Lower leg skin (tissue), 4 donors: ENCODE results near the gene UGT1A1. TPM values are rescaled to one million over a fixed set of nuclear protein-coding genes. Genes with fewer than 3 reads are reported as not detected.

Experiments
- DNase-seq, 2 donors: peaks; one replicate each; pipeline ENCODE4 v3.0.0-alpha.2; 2019; ENCODE audit warnings: low spot score in 2 of 2
- H3K4me3 ChIP-seq: fragments of 200-600 bp; sonication (generic); 2 replicates; pipeline ENCODE4 v1.5.1; 2017; ENCODE audit warnings: mild to moderate bottlenecking, low read depth; ENCODE audit not compliant: poor library complexity, severe bottlenecking
- CTCF ChIP-seq, 3 donors: fragments of 450-650 bp; IDR thresholded peaks; one replicate each; pipeline ENCODE4 v1.5.1; 2016; ENCODE audit warnings: antibody characterized with exemption in 3 of 3, mild to moderate bottlenecking in 3 of 3, moderate library complexity in 2 of 3
- POLR2A ChIP-seq, 2 donors: fragments of 450-650 bp; IDR thresholded peaks; one replicate each; pipeline ENCODE4 v1.6.1; 2016 to 2017; ENCODE audit warnings: antibody characterized with exemption in 2 of 2, mild to moderate bottlenecking in 1 of 2, moderate library complexity in 1 of 2
- whole genome bisulfite sequencing, 2 donors: methylation state at CpG; one replicate each; pipeline ENCODE4 v1.1.5; 2018; 5-methylcytosine and 5-hydroxymethylcytosine counted together
- intact Hi-C: fragments of 100-400 bp; cut with DNase I; formaldehyde crosslinking; loops from one replicate; pipeline ENCODE4 v1.15.0; 2023; ENCODE audit warnings: low total_unique reads
- total RNA-seq, 4 donors: library from RNA; depleted of rRNA; stranded (reverse); fragments of >200 nt; gene quantifications; one replicate each; pipeline ENCODE4 v1.1.0, GENCODE V29; 2016

UGT1A1 gene
- total RNA-seq, 4 donors from 2014 or later, result 0.21 to 0.80 (median 0.36) TPM

GRCh38 chr2:233756429-233757081, 3.5 kb upstream of the UGT1A1 start:
- no peak for DNase-seq
- H3K4me3 ChIP-seq, result no peak overlapping the region
- WGBS, 2 donors, result 71 to 73% methylated on average over 7 of the region's 7 CpGs
- intact Hi-C loops, result no loop called here
- TF ChIP-seq CTCF (IDR thresholded peaks at IDR 0.05) (no peak), POLR2A (IDR thresholded peaks at IDR 0.05) (no peak)

DNA sequence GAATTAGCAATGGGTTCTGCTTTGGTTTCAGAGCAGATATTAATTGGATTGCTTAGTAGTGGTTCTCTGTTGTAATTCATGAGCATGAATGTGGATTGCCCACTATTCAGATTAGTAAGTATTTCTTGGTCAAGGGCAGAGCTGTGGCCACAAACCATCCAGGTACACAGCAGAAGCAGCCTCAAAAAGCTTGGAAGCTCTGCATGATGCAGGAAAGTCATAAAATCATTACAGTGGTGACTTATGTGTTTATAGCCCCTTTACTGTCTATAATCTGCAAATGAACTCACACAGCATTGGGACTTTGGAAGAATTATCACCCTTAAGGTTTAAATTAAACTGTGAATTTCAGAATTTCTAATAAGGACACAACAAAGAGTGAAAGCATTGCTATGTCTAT, 1.9 kb upstream of the UGT1A1 start:
- H3K4me3 ChIP-seq, result no peak overlapping the region
- DNase-seq, result no peak
- intact Hi-C loops, result no loop called here
- no peak for TF ChIP-seq CTCF (IDR thresholded peaks at IDR 0.05)
- TF ChIP-seq POLR2A (IDR thresholded peaks at IDR 0.05), result no peak

- H3K4me3 ChIP-seq, result no peak overlapping the region
- intact Hi-C loops, result no loop called here
- DNase-seq, result no peak
- TF ChIP-seq CTCF (IDR thresholded peaks at IDR 0.05), result no peak
- no peak for TF ChIP-seq POLR2A (IDR thresholded peaks at IDR 0.05)
- WGBS, 2 donors, result 85 to 93% methylated on average over 2 of the region's 2 CpGs
Observed at GRCh38 chr2:233758849-233759248, 1.2 kb upstream of the UGT1A1 start.

GRCh38 chr2:233761040-233761769, 1.1 kb downstream of the UGT1A1 start:
- no peak overlapping the region for H3K4me3 ChIP-seq
- 68 to 70% methylated on average over 4 of the region's 4 CpGs for WGBS, 2 donors
- DNase-seq, result no peak
- TF ChIP-seq POLR2A (IDR thresholded peaks at IDR 0.05), result no peak
- TF ChIP-seq CTCF (IDR thresholded peaks at IDR 0.05), result no peak
- intact Hi-C loops, result no loop called here

DNA sequence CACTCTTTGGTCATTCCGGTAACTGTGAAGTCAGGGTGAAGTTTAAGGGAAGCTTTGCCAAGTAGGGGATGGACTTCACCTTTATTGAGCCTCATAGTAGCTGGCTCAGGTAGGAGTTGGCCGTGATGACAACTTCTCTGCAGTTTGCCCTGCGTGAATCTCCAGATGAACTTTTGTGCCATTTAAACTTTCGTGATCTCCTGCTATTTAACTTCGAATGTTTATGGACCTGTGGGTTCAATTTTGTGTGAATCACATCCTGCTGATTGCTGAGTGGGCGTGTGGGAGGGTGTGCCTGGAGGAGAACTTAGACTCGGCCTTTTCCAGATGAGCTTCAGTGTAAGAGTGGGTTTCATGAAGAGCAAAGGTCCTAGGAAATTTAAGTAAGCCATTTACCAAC, 4.2 kb downstream of the UGT1A1 start:
- 62 to 63% methylated on average over 7 of the region's 7 CpGs for WGBS, 2 donors
- no peak overlapping the region for H3K4me3 ChIP-seq
- intact Hi-C loops, result no loop called here
- TF ChIP-seq POLR2A (IDR thresholded peaks at IDR 0.05) (no peak), CTCF (IDR thresholded peaks at IDR 0.05) (no peak)
- DNase-seq, result no peak
